ENCODE results near the gene SOX13. TPM values are rescaled to one million over a fixed set of nuclear protein-coding genes. Genes with fewer than 3 reads are reported as not detected.

Gene SOX13
- total RNA-seq, 1 donor from 2014 or later, result 8.2 TPM

- Histone ChIP-seq H3K27me3 (ENCODE audit: control insufficient read depth, insufficient read depth, low read length) (no peaks in the 10 kb centered on the region), H3K4me3 (ENCODE audit: low read depth, low read length) (no peak overlapping the region), H3K36me3 (ENCODE audit: control insufficient read depth, insufficient read depth, low read length) (no peaks in the 10 kb centered on the region)
- no peak for DNase-seq (ENCODE audit: low read depth)
- TF ChIP-seq, protein P1, sequence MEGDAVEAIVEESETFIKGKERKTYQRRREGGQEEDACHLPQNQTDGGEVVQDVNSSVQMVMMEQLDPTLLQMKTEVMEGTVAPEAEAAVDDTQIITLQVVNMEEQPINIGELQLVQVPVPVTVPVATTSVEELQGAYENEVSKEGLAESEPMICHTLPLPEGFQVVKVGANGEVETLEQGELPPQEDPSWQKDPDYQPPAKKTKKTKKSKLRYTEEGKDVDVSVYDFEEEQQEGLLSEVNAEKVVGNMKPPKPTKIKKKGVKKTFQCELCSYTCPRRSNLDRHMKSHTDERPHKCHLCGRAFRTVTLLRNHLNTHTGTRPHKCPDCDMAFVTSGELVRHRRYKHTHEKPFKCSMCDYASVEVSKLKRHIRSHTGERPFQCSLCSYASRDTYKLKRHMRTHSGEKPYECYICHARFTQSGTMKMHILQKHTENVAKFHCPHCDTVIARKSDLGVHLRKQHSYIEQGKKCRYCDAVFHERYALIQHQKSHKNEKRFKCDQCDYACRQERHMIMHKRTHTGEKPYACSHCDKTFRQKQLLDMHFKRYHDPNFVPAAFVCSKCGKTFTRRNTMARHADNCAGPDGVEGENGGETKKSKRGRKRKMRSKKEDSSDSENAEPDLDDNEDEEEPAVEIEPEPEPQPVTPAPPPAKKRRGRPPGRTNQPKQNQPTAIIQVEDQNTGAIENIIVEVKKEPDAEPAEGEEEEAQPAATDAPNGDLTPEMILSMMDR (IDR thresholded peaks at IDR 0.05; ENCODE audit: insufficient read depth, low read length, poor library complexity, severe bottlenecking), result no peak
Measured at GRCh38 chr1:204091066-204091465, 18.2 kb downstream of the SOX13 start.

- H3K27me3 ChIP-seq (ENCODE audit: control insufficient read depth, insufficient read depth, low read length), result no peaks in the 10 kb centered on the region
- TF ChIP-seq, protein P1 (IDR thresholded peaks at IDR 0.05; ENCODE audit: insufficient read depth, low read length, poor library complexity, severe bottlenecking), result no peak
- no peak overlapping the region for H3K4me3 ChIP-seq (ENCODE audit: low read depth, low read length)
- no peak for DNase-seq (ENCODE audit: low read depth)
- no peaks in the 10 kb centered on the region for H3K36me3 ChIP-seq (ENCODE audit: control insufficient read depth, insufficient read depth, low read length)
Measured at GRCh38 chr1:204091787-204092312, 18.9 kb downstream of the SOX13 start.

DNA sequence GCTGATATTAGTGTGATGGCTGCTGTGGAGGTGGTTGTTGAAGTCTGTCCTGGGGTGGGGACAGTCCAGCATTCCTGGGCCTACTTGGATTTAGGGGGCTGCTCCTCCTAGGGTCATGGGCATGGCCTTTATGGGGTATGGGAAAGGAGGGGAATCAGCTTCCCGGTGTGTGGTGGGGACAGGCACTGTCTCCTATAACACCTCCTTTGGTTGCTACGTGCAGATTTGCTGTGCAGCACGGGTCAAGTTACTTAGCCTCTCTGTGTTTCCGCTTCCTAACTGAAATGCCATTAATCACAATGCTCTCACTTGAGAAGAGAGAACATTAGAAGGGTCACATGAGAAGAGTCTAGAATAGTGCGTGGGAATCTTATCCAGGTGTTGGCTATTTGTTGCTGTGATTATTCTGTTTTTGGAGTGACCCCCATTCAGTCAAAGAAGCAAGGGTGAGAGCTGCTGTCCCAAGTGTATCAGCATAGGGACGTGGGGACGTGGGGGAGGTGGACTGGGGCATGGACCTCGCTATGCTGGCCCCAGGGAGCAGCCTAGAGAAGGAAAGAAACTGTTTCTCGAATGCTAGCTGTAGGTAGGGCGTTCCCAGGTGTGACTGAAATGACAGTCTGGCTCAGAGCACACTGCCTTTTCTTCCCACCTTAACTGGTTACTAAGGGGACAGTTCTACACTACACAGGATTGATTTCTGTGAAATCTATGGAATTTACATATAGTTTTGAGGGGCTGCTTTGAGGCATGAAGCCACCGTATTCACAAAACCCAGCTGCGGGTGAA, 19.9 kb downstream of the SOX13 start:
- H3K36me3 ChIP-seq (ENCODE audit: control insufficient read depth, insufficient read depth, low read length), result no peaks in the 10 kb centered on the region
- TF ChIP-seq, protein P1 (IDR thresholded peaks at IDR 0.05; ENCODE audit: insufficient read depth, low read length, poor library complexity, severe bottlenecking), result no peak
- DNase-seq (ENCODE audit: low read depth), result no peak
- H3K4me3 ChIP-seq (ENCODE audit: low read depth, low read length), result no peak overlapping the region
- no peaks in the 10 kb centered on the region for H3K27me3 ChIP-seq (ENCODE audit: control insufficient read depth, insufficient read depth, low read length)

GRCh38 chr1:204093421-204093717, 20.5 kb downstream of the SOX13 start:
- TF ChIP-seq, protein P1 (IDR thresholded peaks at IDR 0.05; ENCODE audit: insufficient read depth, low read length, poor library complexity, severe bottlenecking), result no peak
- no peaks in the 10 kb centered on the region for H3K27me3 ChIP-seq (ENCODE audit: control insufficient read depth, insufficient read depth, low read length)

DNA sequence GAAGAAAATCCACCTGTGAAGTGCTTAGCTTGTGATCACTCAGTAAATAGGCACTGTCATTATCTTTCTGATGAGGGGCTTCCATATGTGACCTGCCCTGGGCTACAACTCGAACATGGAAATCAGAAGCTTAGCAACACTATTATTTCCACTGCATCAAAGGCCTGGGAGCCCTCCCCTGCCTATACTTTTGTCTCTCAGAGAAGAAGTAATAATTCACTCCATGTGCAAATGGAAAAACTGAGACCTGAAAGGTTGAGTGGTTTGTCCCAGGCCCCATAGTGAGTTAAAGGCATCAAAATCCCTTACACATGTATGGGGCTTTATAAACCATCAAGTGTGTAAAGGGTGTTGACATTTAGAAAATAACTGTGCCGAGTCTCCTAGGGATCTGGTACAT, 20.9 kb downstream of the SOX13 start:
- Histone ChIP-seq H3K4me3 (ENCODE audit: low read depth, low read length) (no peak overlapping the region), H3K36me3 (ENCODE audit: control insufficient read depth, insufficient read depth, low read length) (no peaks in the 10 kb centered on the region), H3K27me3 (ENCODE audit: control insufficient read depth, insufficient read depth, low read length) (no peaks in the 10 kb centered on the region)
- DNase-seq (ENCODE audit: low read depth), result no peak
- TF ChIP-seq, protein P1 (IDR thresholded peaks at IDR 0.05; ENCODE audit: insufficient read depth, low read length, poor library complexity, severe bottlenecking), result no peak

More at GRCh38 chr1:204093421-204093717, 20.5 kb downstream of the SOX13 start:
- Histone ChIP-seq H3K4me3 (ENCODE audit: low read depth, low read length) (no peak overlapping the region), H3K36me3 (ENCODE audit: control insufficient read depth, insufficient read depth, low read length) (no peaks in the 10 kb centered on the region)
- no peak for DNase-seq (ENCODE audit: low read depth)

DNA sequence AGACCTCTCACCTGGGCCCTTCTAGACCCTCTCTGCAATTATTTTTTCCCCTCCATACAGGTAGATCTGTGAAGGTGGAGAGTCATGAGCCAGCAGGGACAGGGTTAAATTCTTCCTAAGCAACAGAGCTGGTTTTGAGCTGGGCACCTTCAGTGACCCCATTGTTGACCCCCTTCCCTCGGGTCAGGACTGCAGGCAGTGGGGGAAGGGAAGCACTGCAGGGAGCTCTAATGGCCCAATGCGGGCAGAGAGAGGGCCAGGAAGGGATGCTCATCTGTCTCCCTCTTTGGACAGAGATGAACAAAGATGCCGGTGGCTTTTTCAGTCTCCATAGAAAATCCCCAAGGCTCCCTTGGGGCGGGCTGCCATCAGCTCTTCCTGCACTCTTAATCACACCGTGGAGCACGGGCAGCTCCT, 21.4 kb downstream of the SOX13 start:
- DNase-seq (ENCODE audit: low read depth), result no peak
- Histone ChIP-seq H3K4me3 (ENCODE audit: low read depth, low read length) (no peak overlapping the region), H3K27me3 (ENCODE audit: control insufficient read depth, insufficient read depth, low read length) (no peaks in the 10 kb centered on the region), H3K36me3 (ENCODE audit: control insufficient read depth, insufficient read depth, low read length) (no peaks in the 10 kb centered on the region)
- TF ChIP-seq, protein P1 (IDR thresholded peaks at IDR 0.05; ENCODE audit: insufficient read depth, low read length, poor library complexity, severe bottlenecking), result no peak

All from kidney epithelial cell (primary cell).